HCT116 (cell line): Measurements from ENCODE around the gene MEAF6. TPM values are rescaled to one million over a fixed set of nuclear protein-coding genes. Genes with fewer than 3 reads are reported as not detected.

Experiments used
- ATAC-seq: fragments of 200-7000 bp; cut with Tn5 transposase; 2 replicates; pipeline ENCODE4 v1.9.1; 2020; ENCODE audit warnings: mild to moderate bottlenecking, moderate library complexity
- BruUV-seq: library from RNA; stranded (reverse); fragments of 400-500 nt; replicated peaks from 2 replicates; lab custom pipeline; 2021; lab: Mats Ljungman, UMichigan
- CTCF ChIA-PET: fragments of 300-600 bp; sonication (Branson Sonifier 250); formaldehyde crosslinking; loops from one replicate; lab custom pipeline; 2021; ENCODE audit warnings: antibody characterized with exemption; lab: Charles Lee
- POLR2A ChIA-PET: fragments of 300-600, 350-600 bp; sonication (Branson Sonifier 250); formaldehyde crosslinking; loops from one replicate; lab custom pipeline; 2021; ENCODE audit warnings: antibody characterized with exemption; lab: Charles Lee
- RAD21 ChIA-PET, 2 experiments: fragments of 300-600 bp; sonication (Branson Sonifier 250); formaldehyde crosslinking; loops; one replicate each; lab custom pipeline; 2023; ENCODE audit warnings: low total read pairs in 2 of 2; ENCODE audit not compliant: uncharacterized antibody in 2 of 2, unreplicated experiment in 2 of 2, low non-redundant PET in 1 of 2; lab: Charles Lee
- DNase-seq: peaks from one replicate; pipeline ENCODE4 v3.0.0-alpha.2; 2010; ENCODE audit warnings: low read depth, low spot score
- H2AFZ ChIP-seq: fragments of 200-600 bp; shearing (Covaris generic), sonication (generic); 2 replicates; pipeline ENCODE4 v1.6.1; 2017; ENCODE audit warnings: low read depth, mixed run types, mixed read lengths, antibody characterized with exemption, low read length; ENCODE audit not compliant: poor library complexity, severe bottlenecking
- H3K27ac ChIP-seq: 2 replicates; pipeline ENCODE4 v1.5.1; 2012; ENCODE audit warnings: low read depth, low read length
- H3K27me3 ChIP-seq: fragments of 200-600 bp; sonication (generic); 2 replicates; pipeline ENCODE4 v1.6.1; 2016; ENCODE audit warnings: mixed run types, low read length, mixed read lengths; ENCODE audit not compliant: insufficient read depth
- H3K36me3 ChIP-seq, 2 experiments: fragments of 200-500 bp in 1 of 2; fragments of 200-600 bp in 1 of 2; sonication (Bioruptor generic) in 1 of 2; sonication (generic) in 1 of 2; 2 replicates each; pipeline versions ENCODE4 v1.5.1 to v1.6.1; 2014 to 2016; ENCODE audit warnings: low read length in 2 of 2, inconsistent platforms in 1 of 2, mixed read lengths in 1 of 2, mixed run types in 1 of 2; ENCODE audit not compliant: insufficient read depth in 2 of 2, control insufficient read depth in 1 of 2
- H3K4me1 ChIP-seq, 2 experiments: fragments of 200-600 bp in 1 of 2; sonication (generic) in 1 of 2; 2 replicates each; pipeline versions ENCODE4 v1.5.1 to v1.6.1; 2012 to 2017; ENCODE audit warnings: low read length in 2 of 2, inconsistent platforms in 1 of 2, mild to moderate bottlenecking in 1 of 2, mixed read lengths in 1 of 2, mixed run types in 1 of 2, moderate library complexity in 1 of 2; ENCODE audit not compliant: insufficient read depth in 2 of 2, control insufficient read depth in 1 of 2
- H3K4me2 ChIP-seq: fragments of 200-600 bp; sonication (generic); 2 replicates; pipeline ENCODE4 v1.6.1; 2017; ENCODE audit warnings: mixed run types, low read length, mixed read lengths
- H3K4me3 ChIP-seq, 2 experiments: fragments of 200-600 bp in 1 of 2; sonication (generic) in 1 of 2; replicated peaks in 1 of 2; 2 replicates each; pipeline ENCODE4 v1.5.1; 2011 to 2016; ENCODE audit warnings: low read length in 2 of 2, control low read depth in 1 of 2, low read depth in 1 of 2, mild to moderate bottlenecking in 1 of 2, mixed read lengths in 1 of 2, mixed run types in 1 of 2
- H3K79me2 ChIP-seq: fragments of 200-600 bp; sonication (generic); 2 replicates; pipeline ENCODE4 v1.6.1; 2017; ENCODE audit warnings: mild to moderate bottlenecking, mixed run types, low read length, moderate library complexity, mixed read lengths; ENCODE audit not compliant: insufficient read depth
- H3K9ac ChIP-seq: fragments of 200-600 bp; sonication (generic); 2 replicates; pipeline ENCODE4 v1.6.1; 2016; ENCODE audit warnings: low read length, mixed read lengths
- H3K9me2 ChIP-seq: fragments of 200-600 bp; sonication (generic), shearing (Covaris generic); 2 replicates; pipeline ENCODE4 v1.6.1; 2017; ENCODE audit warnings: mixed run types, mild to moderate bottlenecking, moderate library complexity; ENCODE audit not compliant: insufficient read depth
- H3K9me3 ChIP-seq, 2 experiments: fragments of 200-500 bp in 1 of 2; fragments of 200-600 bp in 1 of 2; sonication (Bioruptor generic) in 1 of 2; sonication (generic) in 1 of 2; 2 replicates each; pipeline ENCODE4 v1.6.1; 2014 to 2017; ENCODE audit warnings: low read length in 2 of 2, mixed read lengths in 2 of 2, inconsistent platforms in 1 of 2, low read depth in 1 of 2, mild to moderate bottlenecking in 1 of 2, mixed run types in 1 of 2, moderate library complexity in 1 of 2; ENCODE audit not compliant: control insufficient read depth in 1 of 2, insufficient read depth in 1 of 2
- H4K20me1 ChIP-seq: fragments of 200-600 bp; sonication (generic), shearing (Covaris generic); 2 replicates; pipeline ENCODE4 v1.6.1; 2017; ENCODE audit warnings: mixed run types, mild to moderate bottlenecking, moderate library complexity; ENCODE audit not compliant: insufficient read depth
- EGR1 ChIP-seq: IDR thresholded peaks from 2 replicates; pipeline ENCODE4 v1.6.1; 2012; ENCODE audit warnings: low read depth
- ELF1 ChIP-seq: IDR thresholded peaks from 2 replicates; pipeline ENCODE4 v1.6.1; 2012; ENCODE audit warnings: low read depth, borderline replicate concordance
- POLR2AphosphoS5 ChIP-seq: IDR thresholded peaks from 2 replicates; pipeline ENCODE4 v1.6.1; 2011; ENCODE audit warnings: mild to moderate bottlenecking, low read depth, low read length, moderate library complexity
- SP1 ChIP-seq: IDR thresholded peaks from 2 replicates; pipeline ENCODE4 v1.6.1; 2012; ENCODE audit warnings: low read depth
- TCF7L2 ChIP-seq: IDR thresholded peaks from 2 replicates; pipeline ENCODE4 v1.7.0; 2011; ENCODE audit warnings: borderline replicate concordance, inconsistent platforms; ENCODE audit not compliant: insufficient read depth, insufficient read length; ENCODE audit errors: extremely low read depth
- intact Hi-C: fragments of 100-400 bp; cut with micrococcal nuclease; formaldehyde crosslinking; loops from 2 replicates; pipeline ENCODE4 v1.10.0; 2022
- total RNA-seq: library from RNA; stranded (reverse); gene quantifications from one replicate; pipeline ENCODE4 v1.2.1, GENCODE V29; 2021; ENCODE audit not compliant: unreplicated experiment
- TF ChIP-seq, protein P1 (sequence below), 3 experiments: fragments of 200-600 bp in 1 of 3; sonication (generic) in 1 of 3; IDR thresholded peaks in 2 of 3; conservative IDR thresholded peaks in 1 of 3; 2 replicates each; pipeline ENCODE4 v1.5.1; 2012 to 2017; ENCODE audit warnings: low read depth in 2 of 3, low read length in 2 of 3, antibody characterized with exemption in 1 of 3, borderline replicate concordance in 1 of 3, control low read depth in 1 of 3, mild to moderate bottlenecking in 1 of 3, mixed read lengths in 1 of 3, mixed run types in 1 of 3, moderate library complexity in 1 of 3; ENCODE audit not compliant: insufficient read depth in 1 of 3

The MEAF6 gene
- total RNA-seq, 1 experiment from 2014 or later: 50.3 TPM

DNA sequence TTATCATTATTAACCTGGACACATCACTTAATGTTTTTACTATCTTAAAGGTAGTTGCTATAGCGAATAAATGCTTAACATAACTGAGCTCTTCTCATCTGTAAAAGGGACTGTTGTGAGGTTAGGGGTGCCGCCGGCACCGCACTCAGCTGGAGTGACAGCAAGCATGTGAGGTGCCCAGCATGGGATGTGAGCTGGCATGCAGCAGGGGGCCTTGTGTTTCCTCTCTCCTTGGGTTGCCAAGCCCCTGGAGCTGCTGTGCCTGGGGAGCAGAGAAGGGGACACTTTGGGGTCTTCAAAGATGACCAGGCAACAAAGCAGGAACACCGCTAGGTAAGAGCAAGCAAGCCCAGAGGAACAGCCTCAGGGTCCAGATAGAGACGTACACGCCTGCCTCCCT lies 42.3 kb downstream of the MEAF6 start:
- no peaks in the 10 kb centered on the region for H3K9me3 ChIP-seq
- H3K36me3 ChIP-seq: 0 out of 4 replicates have a peak, but pooled peaks cover 0 to 3% of the 10 kb centered on the region in 2 experiments
- BruUV-seq: no TSS peak
- no peaks in the 10 kb centered on the region for H4K20me1 ChIP-seq
- TF ChIP-seq EGR1: no peak
- TF ChIP-seq SP1: no peak
- no peak for TF ChIP-seq TCF7L2
- TF ChIP-seq ELF1: no peak
- H3K4me2 ChIP-seq: peak overlapping the region; percentile 78
- H2AFZ ChIP-seq: no peak overlapping the region
- peak overlapping the region; percentile 55 for H3K9ac ChIP-seq
- H3K4me3 ChIP-seq: peak overlapping the region in 1 of 2 experiments; percentile 52; a peak in 2 of 4 replicates
- no peak for ATAC-seq
- ChIA-PET POLR2A (interaction anchor here (0.6 to 1.2 kb wide), 2 partner anchors 129 to 1265 kb away, joined by 3 read pairs; no protein-coding TSS in a partner anchor), RAD21 (interaction anchor here in 1 of 2 experiments (0.6 kb wide), 1 partner anchor 55 kb away, joined by 3 read pairs; no protein-coding TSS in a partner anchor), CTCF (interaction anchor here (1.3 to 1.6 kb wide), 4 partner anchors 12 to 42 kb away, joined by 3 to 8 read pairs (median 4); no protein-coding TSS in a partner anchor)
- DNase-seq: no peak
- H3K27me3 ChIP-seq: 0 out of 2 replicates have a peak, but pooled peaks cover 3% of the 10 kb centered on the region
- H3K4me1 ChIP-seq: peaks cover 52 to 61% of the 10 kb centered on the region in 2 experiments
- H3K9me2 ChIP-seq: no peaks in the 10 kb centered on the region
- H3K27ac ChIP-seq: peak overlapping the region; percentile 61; the same call in 1 of the 2 replicates
- H3K79me2 ChIP-seq: peaks cover 28% of the 10 kb centered on the region
- intact Hi-C loops: loop anchor here (5.0 to 10.0 kb wide), 3 partner anchors 125 to 1923 kb away; partner anchors contain the start of genes GNL2 and UTP11

DNA sequence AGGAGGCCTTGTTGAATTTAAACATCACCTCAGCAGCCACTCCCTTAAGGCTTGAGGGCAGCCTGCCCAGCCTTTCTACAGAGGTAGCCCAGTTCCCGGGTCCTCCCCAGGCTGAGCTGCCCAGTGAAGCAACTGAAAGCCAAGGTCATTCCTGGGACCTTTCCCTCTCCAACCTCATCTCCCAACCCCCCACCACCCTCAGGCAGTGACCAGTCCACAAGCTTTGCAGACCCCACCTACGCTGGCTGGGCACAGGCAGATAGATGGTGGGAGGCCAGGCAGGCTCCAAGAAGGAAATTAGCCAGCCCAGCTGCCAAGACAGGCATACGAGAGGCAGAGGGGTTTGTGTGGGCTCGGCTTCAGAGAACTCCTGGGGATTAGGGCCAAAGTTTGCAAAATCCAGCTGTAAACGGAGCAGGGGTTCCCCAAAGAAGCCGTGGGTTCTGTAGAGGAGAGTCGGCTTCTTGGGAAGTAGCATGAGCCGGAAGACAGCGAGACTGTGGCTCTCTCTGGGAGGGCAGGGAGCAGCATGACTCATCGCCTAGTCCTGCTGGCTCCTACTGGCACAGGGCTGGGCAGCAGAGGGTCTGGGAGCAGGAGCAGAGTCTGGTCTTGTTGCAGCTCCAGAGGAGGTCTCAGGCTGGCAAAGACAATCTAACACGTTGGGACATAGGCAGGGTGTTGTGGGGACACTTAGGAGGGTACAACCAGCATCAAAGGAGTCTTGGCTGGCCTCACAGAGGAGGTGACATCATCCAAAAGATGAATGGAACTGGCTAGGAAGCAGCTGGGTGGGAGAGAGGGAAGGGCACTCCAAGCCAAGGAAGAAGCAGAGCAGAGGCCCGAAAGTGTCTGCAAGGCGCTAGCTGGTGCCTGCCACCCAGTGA lies 43.0 kb downstream of the MEAF6 start:
- TF ChIP-seq TCF7L2: peak; percentile 77
- TF ChIP-seq POLR2AphosphoS5: peak; percentile 55
- TF ChIP-seq, protein P1, sequence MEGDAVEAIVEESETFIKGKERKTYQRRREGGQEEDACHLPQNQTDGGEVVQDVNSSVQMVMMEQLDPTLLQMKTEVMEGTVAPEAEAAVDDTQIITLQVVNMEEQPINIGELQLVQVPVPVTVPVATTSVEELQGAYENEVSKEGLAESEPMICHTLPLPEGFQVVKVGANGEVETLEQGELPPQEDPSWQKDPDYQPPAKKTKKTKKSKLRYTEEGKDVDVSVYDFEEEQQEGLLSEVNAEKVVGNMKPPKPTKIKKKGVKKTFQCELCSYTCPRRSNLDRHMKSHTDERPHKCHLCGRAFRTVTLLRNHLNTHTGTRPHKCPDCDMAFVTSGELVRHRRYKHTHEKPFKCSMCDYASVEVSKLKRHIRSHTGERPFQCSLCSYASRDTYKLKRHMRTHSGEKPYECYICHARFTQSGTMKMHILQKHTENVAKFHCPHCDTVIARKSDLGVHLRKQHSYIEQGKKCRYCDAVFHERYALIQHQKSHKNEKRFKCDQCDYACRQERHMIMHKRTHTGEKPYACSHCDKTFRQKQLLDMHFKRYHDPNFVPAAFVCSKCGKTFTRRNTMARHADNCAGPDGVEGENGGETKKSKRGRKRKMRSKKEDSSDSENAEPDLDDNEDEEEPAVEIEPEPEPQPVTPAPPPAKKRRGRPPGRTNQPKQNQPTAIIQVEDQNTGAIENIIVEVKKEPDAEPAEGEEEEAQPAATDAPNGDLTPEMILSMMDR (IDR thresholded peaks at IDR 0.05 in 2 of 3, conservative IDR thresholded peaks at IDR 0.05 in 1 of 3; ENCODE audit: borderline replicate concordance in 1 of 3, insufficient read depth in 1 of 3, low read depth in 2 of 3, low read length in 2 of 3): no peak
- no TSS peak for BruUV-seq
- Histone ChIP-seq H2AFZ (peak overlapping the region; percentile 71), H3K9me3 (no peaks in the 10 kb centered on the region), H3K4me3 (peak overlapping the region; percentile 23 to 52), H3K4me2 (peak overlapping the region; percentile 78), H3K9ac (peak overlapping the region; percentile 55), H3K79me2 (peaks cover 21% of the 10 kb centered on the region), H3K9me2 (no peaks in the 10 kb centered on the region), H4K20me1 (no peaks in the 10 kb centered on the region), H3K27me3 (0 out of 2 replicates have a peak, but pooled peaks cover 3% of the 10 kb centered on the region), H3K4me1 (peaks cover 45 to 54% of the 10 kb centered on the region in 2 experiments), H3K27ac (peak overlapping the region; percentile 61), H3K36me3 (0 out of 4 replicates have a peak, but pooled peaks cover 0 to 3% of the 10 kb centered on the region in 2 experiments)
- ChIA-PET CTCF (interaction anchor here (1.3 to 1.6 kb wide), 4 partner anchors 12 to 42 kb away, joined by 3 to 8 read pairs (median 4); no protein-coding TSS in a partner anchor), POLR2A (interaction anchor here (0.8 to 1.2 kb wide), 2 partner anchors 8 to 130 kb away, joined by 3 read pairs; no protein-coding TSS in a partner anchor), RAD21 (interaction anchor here in 1 of 2 experiments (0.8 kb wide), 1 partner anchor 13 kb away, joined by 4 read pairs; no protein-coding TSS in a partner anchor)
- ATAC-seq (peak; percentile 74), DNase-seq (peak; percentile 66)
- intact Hi-C loops: loop anchor here (5.0 to 10.0 kb wide), 3 partner anchors 126 to 1923 kb away; partner anchors contain the start of genes GNL2 and UTP11
